Activated naive CD8-positive, alpha-beta T cell treated with anti-CD3 and anti-CD28 coated beads, Interleukin-2, amount 10 ng/mL, durations not matched to agents 7 days and 5 days (primary cell): ENCODE results near the gene PLIN1. TPM values are rescaled to one million over a fixed set of nuclear protein-coding genes. Genes with fewer than 3 reads are reported as not detected.
A peak's percentile ranks its signal among the peaks of the same experiment; 100 is the strongest.

Source experiments
- ATAC-seq: fragments of 150-1000 bp; cut with Tn5 transposase; one replicate; pipeline ENCODE4 v1.10.0; 2021; ENCODE audit warnings: low read depth, moderate library complexity
- POLR2A ChIA-PET: fragments of 350-600 bp; sonication (Branson Sonifier 250); formaldehyde crosslinking; loops from one replicate; lab custom pipeline; 2021; ENCODE audit warnings: antibody characterized with exemption; lab: Charles Lee
- DNase-seq: peaks from one replicate; pipeline ENCODE4 v3.0.0; 2021
- H3K27ac Mint-ChIP-seq: one replicate; pipeline ENCODE4 v1.8.0; 2022; ENCODE audit warnings: mild to moderate bottlenecking, mixed read lengths
- H3K27me3 Mint-ChIP-seq: one replicate; pipeline ENCODE4 v1.8.0; 2022; ENCODE audit warnings: mild to moderate bottlenecking, moderate library complexity, mixed read lengths
- H3K36me3 Mint-ChIP-seq: one replicate; pipeline ENCODE4 v1.8.0; 2021; ENCODE audit warnings: mild to moderate bottlenecking, mixed read lengths
- H3K4me1 Mint-ChIP-seq: one replicate; pipeline ENCODE4 v1.8.0; 2021; ENCODE audit warnings: mixed read lengths
- H3K4me3 Mint-ChIP-seq: one replicate; pipeline ENCODE4 v1.8.0; 2022; ENCODE audit warnings: mild to moderate bottlenecking, moderate library complexity, mixed read lengths
- H3K9me3 Mint-ChIP-seq: one replicate; pipeline ENCODE4 v1.8.0; 2021; ENCODE audit warnings: mixed read lengths
- total RNA-seq, 2 experiments: library from RNA; stranded (reverse); gene quantifications; one replicate each; pipeline ENCODE4 v1.2.3, GENCODE V29; 2021

The PLIN1 gene
- total RNA-seq, 2 experiments from 2014 or later, result 0.61 to 0.79 TPM

DNA sequence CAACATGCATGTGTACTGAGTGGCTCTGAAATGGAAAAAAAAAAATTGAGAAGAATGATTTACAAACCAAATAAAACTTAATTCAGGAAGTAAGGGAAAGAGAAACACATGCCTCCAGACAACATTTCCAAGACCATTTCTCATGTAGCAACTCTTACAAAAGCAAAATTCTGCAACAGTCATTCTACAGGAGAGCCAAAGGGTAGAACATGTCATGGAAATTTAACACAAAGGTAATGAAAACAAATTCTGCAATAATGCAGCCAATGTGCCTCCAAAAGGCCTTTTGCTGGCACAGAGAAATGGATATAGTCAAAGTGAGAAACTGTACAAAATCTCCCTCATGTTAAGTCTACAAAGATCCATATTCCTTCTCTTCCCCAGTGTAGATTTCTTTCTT is 7.4 kb upstream of the PLIN1 start:
- no peak for ATAC-seq
- Mint-ChIP-seq H3K27me3 (peaks cover 3% of the 10 kb centered on the region), H3K27ac (no peak overlapping the region), H3K4me1 (peaks cover 13% of the 10 kb centered on the region), H3K36me3 (no peaks in the 10 kb centered on the region), H3K9me3 (no peaks in the 10 kb centered on the region), H3K4me3 (no peak overlapping the region)
- POLR2A ChIA-PET, result no interaction called here
- no peak for DNase-seq

DNA sequence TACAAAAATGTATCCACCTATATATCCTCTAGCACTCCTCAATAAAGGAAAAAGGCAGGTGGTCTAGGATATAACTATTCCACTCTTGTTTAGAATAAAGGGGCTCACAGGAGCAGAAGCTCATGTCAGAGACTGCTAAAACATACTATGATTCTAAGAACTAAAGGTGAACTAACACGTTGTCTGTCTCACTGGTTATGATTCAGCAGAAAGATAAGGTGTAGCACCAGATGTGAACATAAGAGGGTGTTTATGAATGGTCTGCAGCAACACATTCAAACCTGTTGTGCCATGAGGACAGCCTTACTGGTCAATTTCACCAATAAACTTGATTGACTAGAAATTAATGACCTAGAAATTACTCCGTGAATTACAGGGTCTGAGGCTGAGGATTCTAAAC is 6.8 kb upstream of the PLIN1 start:
- Mint-ChIP-seq H3K4me1 (peaks cover 11% of the 10 kb centered on the region), H3K4me3 (no peak overlapping the region), H3K27me3 (peaks cover 3% of the 10 kb centered on the region), H3K9me3 (no peaks in the 10 kb centered on the region), H3K27ac (no peak overlapping the region), H3K36me3 (no peaks in the 10 kb centered on the region)
- POLR2A ChIA-PET, result no interaction called here
- no peak for ATAC-seq
- no peak for DNase-seq

DNA sequence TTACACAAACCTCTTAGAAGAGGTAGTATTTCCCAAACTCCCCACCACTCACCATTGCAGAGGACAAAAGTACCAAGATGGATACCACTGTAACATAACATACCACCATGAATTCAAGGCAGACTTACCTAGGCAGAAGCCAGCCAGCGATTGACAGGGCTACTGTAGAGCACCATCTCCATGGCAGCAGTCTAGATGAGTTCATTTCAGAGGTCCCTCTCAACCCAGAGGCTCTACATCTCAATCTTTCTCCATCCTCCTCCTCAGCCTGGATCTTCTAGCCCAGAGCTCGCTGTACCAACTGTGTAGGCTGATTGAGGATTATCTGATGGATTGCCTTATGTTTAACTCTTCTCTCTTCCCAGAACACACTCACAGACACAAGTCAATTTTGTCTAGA is 2.0 kb upstream of the PLIN1 start:
- no peak overlapping the region for H3K4me3 Mint-ChIP-seq
- H3K27ac Mint-ChIP-seq, result no peak overlapping the region
- H3K27me3 Mint-ChIP-seq, result peaks cover 6% of the 10 kb centered on the region
- no peaks in the 10 kb centered on the region for H3K9me3 Mint-ChIP-seq
- ATAC-seq (no peak), DNase-seq (no peak)
- no peaks in the 10 kb centered on the region for H3K4me1 Mint-ChIP-seq
- no peaks in the 10 kb centered on the region for H3K36me3 Mint-ChIP-seq
- POLR2A ChIA-PET, result no interaction called here

- Mint-ChIP-seq H3K27ac (no peak overlapping the region), H3K9me3 (no peaks in the 10 kb centered on the region), H3K4me3 (no peak overlapping the region), H3K27me3 (peaks cover 6% of the 10 kb centered on the region), H3K36me3 (no peaks in the 10 kb centered on the region), H3K4me1 (no peaks in the 10 kb centered on the region)
- ATAC-seq (no peak), DNase-seq (no peak)
- POLR2A ChIA-PET, result no interaction called here
Measured at GRCh38 chr15:89680282-89680873, 1.2 kb upstream of the PLIN1 start.

DNA sequence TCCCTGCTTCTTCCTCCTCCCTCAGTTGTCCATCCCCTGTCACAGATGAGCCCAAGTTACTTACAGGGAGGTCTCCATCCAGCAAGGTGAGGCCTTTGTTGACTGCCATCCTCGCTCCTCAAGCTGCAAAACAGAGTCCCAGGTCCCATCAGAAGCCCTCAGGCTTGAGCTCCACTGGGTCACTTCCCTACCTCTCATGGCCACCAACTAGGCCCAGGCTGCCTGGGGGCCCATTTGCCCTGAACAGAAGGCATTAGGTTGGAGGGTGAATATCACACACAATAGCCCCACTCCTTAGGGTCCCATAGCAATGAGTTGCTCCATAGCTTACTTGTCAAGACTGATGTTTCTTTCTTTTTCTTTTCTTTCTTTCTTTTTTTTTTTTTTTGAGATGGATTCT is 1.8 kb downstream of the PLIN1 start:
- Mint-ChIP-seq H3K4me3 (no peak overlapping the region), H3K27me3 (peaks cover 6% of the 10 kb centered on the region), H3K36me3 (no peaks in the 10 kb centered on the region), H3K4me1 (no peaks in the 10 kb centered on the region), H3K9me3 (no peaks in the 10 kb centered on the region), H3K27ac (no peak overlapping the region)
- POLR2A ChIA-PET, result no interaction called here
- no peak for ATAC-seq
- DNase-seq, result no peak

DNA sequence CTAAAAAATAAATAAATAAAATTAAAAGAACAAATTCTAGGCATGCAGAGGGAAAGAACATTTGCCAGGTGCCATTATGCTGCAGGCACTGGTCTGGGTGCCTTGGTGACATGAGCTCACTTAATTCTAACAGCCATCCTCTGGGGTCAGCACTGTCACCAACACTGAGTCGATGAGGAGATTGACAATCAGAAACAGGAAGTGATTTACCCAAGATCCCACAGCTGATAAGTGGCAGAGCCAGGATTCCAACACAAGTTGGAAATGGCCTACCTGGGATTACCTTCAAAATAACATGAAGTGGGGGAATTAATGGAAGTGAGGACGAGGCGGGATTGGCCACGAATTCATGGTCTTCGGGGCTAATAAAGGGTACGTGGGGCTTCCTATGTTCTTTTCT is 3.6 kb downstream of the PLIN1 start:
- DNase-seq, result no peak
- POLR2A ChIA-PET, result no interaction called here
- no peak overlapping the region for H3K4me3 Mint-ChIP-seq
- peaks cover 6% of the 10 kb centered on the region for H3K4me1 Mint-ChIP-seq
- peaks cover 5% of the 10 kb centered on the region for H3K27me3 Mint-ChIP-seq
- H3K27ac Mint-ChIP-seq, result no peak overlapping the region
- H3K36me3 Mint-ChIP-seq, result no peaks in the 10 kb centered on the region
- no peak for ATAC-seq
- no peaks in the 10 kb centered on the region for H3K9me3 Mint-ChIP-seq

DNA sequence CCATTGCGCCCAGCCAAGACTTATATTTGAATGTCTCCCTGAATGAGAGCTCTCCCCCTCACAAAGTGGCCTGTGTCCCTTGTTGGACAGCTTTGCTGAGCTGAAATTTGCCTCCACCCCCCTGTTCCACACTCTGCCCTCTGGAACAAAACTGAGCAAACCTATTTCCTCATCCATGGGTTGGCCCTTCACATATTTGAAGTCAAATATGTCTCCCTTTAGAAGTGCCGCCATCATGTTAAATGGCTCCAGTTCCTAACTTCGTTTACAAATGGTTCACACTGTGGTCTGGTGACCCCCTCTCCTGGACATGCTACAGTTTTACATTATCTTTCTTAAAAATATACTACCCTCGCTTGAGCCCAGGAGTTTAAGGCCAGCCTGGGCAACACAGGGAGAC is 4.6 kb downstream of the PLIN1 start:
- Mint-ChIP-seq H3K36me3 (no peaks in the 10 kb centered on the region), H3K9me3 (no peaks in the 10 kb centered on the region), H3K4me3 (no peak overlapping the region), H3K4me1 (peaks cover 6% of the 10 kb centered on the region), H3K27ac (no peak overlapping the region), H3K27me3 (peaks cover 3% of the 10 kb centered on the region)
- DNase-seq (no peak), ATAC-seq (no peak)
- POLR2A ChIA-PET, result interaction anchor here (0.7 kb wide), 1 partner anchor 14 kb away, joined by 4 read pairs; no protein-coding TSS in a partner anchor

GRCh38 chr15:89673165-89673512 is 6.0 kb downstream of the PLIN1 start:
- no peaks in the 10 kb centered on the region for H3K36me3 Mint-ChIP-seq
- POLR2A ChIA-PET, result no interaction called here
- H3K4me3 Mint-ChIP-seq, result no peak overlapping the region
- DNase-seq, result peak; percentile 48
- peaks cover 6% of the 10 kb centered on the region for H3K4me1 Mint-ChIP-seq
- H3K9me3 Mint-ChIP-seq, result no peaks in the 10 kb centered on the region
- ATAC-seq, result peak; percentile 54
- no peak overlapping the region for H3K27ac Mint-ChIP-seq
- no peaks in the 10 kb centered on the region for H3K27me3 Mint-ChIP-seq

DNA sequence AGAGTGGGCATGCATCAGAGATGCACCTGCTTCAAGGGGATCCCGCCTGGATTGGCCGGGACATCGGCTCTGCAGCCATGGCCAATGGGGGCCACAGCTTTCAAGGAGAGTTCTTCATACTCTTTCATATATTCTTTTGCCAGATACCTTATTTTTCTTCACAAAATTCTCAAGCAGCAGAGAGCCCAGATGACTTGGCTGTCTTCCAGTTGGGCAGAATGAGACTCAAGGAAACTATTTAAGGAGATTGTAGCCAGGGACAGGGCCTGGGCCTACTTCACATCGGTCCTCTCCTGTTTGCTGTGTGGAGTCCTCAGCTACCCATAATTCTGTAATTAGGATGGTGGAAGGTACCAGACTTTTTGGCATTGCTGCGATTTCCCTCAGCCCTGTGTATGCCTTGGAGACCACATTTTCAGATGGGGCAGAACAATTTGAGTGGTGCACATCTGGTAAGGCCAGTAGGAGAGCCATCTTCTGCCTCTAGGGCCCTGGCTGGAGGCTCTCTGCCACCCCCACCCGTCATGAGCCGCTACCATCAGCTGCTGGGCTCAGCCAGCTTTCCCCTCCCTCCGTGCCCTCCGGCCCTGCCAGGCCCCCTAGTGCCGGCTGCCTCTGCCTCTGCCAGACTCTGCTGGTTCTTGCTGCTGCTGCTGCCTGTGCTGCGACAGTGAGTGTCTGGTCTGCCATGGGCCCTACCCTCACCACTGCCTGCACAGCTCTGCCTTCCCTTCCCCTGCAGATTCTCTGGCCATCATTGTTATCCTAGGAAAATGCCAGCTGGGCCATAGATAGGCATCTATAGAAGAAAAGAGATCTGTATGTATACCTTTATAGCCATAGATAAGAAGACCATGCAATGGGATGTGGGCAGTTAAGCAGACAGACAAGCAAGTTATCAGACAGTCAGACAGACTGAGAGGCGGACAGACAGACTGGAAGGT is 6.7 kb downstream of the PLIN1 start:
- Mint-ChIP-seq H3K36me3 (no peaks in the 10 kb centered on the region), H3K27me3 (peaks cover 2% of the 10 kb centered on the region), H3K9me3 (no peaks in the 10 kb centered on the region), H3K27ac (no peak overlapping the region), H3K4me3 (no peak overlapping the region), H3K4me1 (peaks cover 6% of the 10 kb centered on the region)
- no peak for ATAC-seq
- DNase-seq, result no peak
- POLR2A ChIA-PET, result no interaction called here

DNA sequence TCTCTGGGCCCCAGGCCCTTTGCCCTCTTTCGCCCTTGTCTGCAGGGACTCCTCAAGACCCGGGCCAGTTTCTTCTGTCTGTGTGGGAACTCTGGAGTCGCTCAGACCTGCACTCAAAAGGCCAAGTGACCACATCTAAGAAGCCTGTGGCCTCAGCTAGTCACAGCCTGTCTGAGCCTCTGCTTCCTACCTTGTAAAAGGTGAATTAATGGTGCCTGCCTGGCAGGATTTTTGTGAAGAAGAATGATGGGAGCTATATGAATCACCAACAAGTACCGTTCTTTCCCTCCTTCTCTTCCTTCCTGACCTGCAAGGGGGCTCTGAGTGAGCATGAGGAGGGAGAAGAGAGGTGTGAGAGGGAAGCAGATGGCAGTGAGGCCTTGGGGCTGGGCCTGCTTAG is 7.5 kb downstream of the PLIN1 start:
- Mint-ChIP-seq H3K4me1 (peaks cover 6% of the 10 kb centered on the region), H3K9me3 (no peaks in the 10 kb centered on the region), H3K27ac (no peak overlapping the region), H3K27me3 (peaks cover 3% of the 10 kb centered on the region), H3K4me3 (no peak overlapping the region), H3K36me3 (no peaks in the 10 kb centered on the region)
- no peak for ATAC-seq
- POLR2A ChIA-PET, result no interaction called here
- no peak for DNase-seq

GRCh38 chr15:89670971-89671560 is 8.1 kb downstream of the PLIN1 start:
- H3K9me3 Mint-ChIP-seq, result no peaks in the 10 kb centered on the region
- ATAC-seq (no peak), DNase-seq (no peak)
- peaks cover 6% of the 10 kb centered on the region for H3K4me1 Mint-ChIP-seq
- peaks cover 8% of the 10 kb centered on the region for H3K27me3 Mint-ChIP-seq
- POLR2A ChIA-PET, result no interaction called here
- no peak overlapping the region for H3K4me3 Mint-ChIP-seq
- H3K27ac Mint-ChIP-seq, result no peak overlapping the region
- no peaks in the 10 kb centered on the region for H3K36me3 Mint-ChIP-seq

DNA sequence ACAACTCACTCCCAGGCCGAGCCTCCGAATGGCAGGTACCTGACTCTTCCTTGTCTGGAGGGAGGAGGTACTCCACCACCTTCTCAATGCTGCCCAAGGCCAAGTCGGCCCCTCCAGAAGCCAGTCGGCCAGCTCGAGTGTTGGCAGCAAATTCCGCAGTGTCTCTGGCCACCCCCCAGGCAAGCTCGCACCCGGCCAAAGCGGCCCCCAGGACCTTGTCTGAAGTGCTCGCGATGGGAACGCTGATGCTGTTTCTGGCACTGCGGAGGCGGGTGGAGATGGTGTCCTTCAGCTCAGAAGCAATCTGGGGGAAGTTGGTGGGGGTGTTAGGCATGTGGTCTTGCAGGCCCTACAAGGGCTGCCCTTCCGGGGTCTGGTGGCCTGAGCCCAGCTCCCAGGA is 9.2 kb downstream of the PLIN1 start:
- no peak overlapping the region for H3K27ac Mint-ChIP-seq
- peaks cover 10% of the 10 kb centered on the region for H3K27me3 Mint-ChIP-seq
- ATAC-seq, result no peak
- H3K36me3 Mint-ChIP-seq, result no peaks in the 10 kb centered on the region
- H3K9me3 Mint-ChIP-seq, result no peaks in the 10 kb centered on the region
- POLR2A ChIA-PET, result no interaction called here
- peaks cover 7% of the 10 kb centered on the region for H3K4me1 Mint-ChIP-seq
- H3K4me3 Mint-ChIP-seq, result no peak overlapping the region
- no peak for DNase-seq

GRCh38 chr15:89669309-89669865 is 9.8 kb downstream of the PLIN1 start:
- H3K4me3 Mint-ChIP-seq, result no peak overlapping the region
- DNase-seq (no peak), ATAC-seq (no peak)
- no peak overlapping the region for H3K27ac Mint-ChIP-seq
- no peaks in the 10 kb centered on the region for H3K36me3 Mint-ChIP-seq
- peaks cover 8% of the 10 kb centered on the region for H3K4me1 Mint-ChIP-seq
- POLR2A ChIA-PET, result no interaction called here
- peaks cover 13% of the 10 kb centered on the region for H3K27me3 Mint-ChIP-seq
- no peaks in the 10 kb centered on the region for H3K9me3 Mint-ChIP-seq
